LNCaP clone FGC (cell line): Measurements from ENCODE around the gene SLC45A1.
A peak's percentile ranks its signal among the peaks of the same experiment; 100 is the strongest.

ENCODE experiments used
- DNase-seq: peaks from one replicate; pipeline ENCODE4 v3.0.0-alpha.2; 2011; ENCODE audit warnings: low read depth
- H3K4me3 ChIP-seq: 2 replicates; pipeline ENCODE4 v1.5.1; 2011; ENCODE audit warnings: mild to moderate bottlenecking, low read depth, low read length, control low read depth
- TF ChIP-seq, protein P1 (sequence below): IDR thresholded peaks from 2 replicates; pipeline ENCODE4 v1.5.1; 2012; ENCODE audit warnings: mild to moderate bottlenecking; ENCODE audit not compliant: control insufficient read depth, insufficient read depth; ENCODE audit errors: extremely low read depth

SLC45A1 gene

DNA sequence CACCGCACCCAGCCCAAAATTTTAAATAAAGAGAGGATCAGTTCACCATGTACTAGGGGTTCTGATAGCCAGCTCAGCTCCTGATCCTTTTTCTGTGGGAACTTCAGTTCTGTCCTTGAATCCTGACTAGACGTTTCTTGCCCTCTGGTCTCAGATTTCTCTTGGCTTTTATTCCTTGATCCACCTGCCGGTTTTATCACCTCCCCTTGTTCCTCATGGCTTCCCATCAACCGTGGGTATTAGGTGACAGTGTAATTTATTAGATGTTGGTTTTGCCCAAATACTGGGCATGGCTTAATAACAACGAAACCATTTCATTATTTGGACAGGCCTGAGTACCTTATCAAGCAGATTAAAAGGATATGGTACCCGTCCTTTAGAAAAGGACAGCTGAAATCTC is 22.5 kb downstream of the SLC45A1 start:
- H3K4me3 ChIP-seq, result no peak overlapping the region
- no peak for DNase-seq
- TF ChIP-seq, protein P1, sequence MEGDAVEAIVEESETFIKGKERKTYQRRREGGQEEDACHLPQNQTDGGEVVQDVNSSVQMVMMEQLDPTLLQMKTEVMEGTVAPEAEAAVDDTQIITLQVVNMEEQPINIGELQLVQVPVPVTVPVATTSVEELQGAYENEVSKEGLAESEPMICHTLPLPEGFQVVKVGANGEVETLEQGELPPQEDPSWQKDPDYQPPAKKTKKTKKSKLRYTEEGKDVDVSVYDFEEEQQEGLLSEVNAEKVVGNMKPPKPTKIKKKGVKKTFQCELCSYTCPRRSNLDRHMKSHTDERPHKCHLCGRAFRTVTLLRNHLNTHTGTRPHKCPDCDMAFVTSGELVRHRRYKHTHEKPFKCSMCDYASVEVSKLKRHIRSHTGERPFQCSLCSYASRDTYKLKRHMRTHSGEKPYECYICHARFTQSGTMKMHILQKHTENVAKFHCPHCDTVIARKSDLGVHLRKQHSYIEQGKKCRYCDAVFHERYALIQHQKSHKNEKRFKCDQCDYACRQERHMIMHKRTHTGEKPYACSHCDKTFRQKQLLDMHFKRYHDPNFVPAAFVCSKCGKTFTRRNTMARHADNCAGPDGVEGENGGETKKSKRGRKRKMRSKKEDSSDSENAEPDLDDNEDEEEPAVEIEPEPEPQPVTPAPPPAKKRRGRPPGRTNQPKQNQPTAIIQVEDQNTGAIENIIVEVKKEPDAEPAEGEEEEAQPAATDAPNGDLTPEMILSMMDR, result no peak

DNA sequence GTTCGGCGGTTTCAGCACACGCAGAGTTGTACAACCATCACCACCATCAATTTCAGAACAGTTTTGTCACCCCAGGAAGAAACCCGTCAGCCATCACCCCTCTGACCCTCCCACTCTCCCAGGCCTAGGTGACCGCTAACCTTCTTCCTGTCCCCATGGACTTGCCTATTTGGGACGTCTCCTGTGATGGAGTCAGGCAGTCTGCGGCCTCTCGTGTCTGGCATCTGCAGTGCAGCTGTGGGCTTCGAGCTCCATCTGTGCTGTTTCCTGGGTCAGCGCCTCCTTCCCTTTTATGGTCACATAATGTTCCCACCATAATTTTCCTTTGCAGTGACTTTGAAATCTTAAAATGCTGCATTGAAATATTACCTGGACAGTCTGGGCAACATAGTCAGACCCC is 24.4 kb downstream of the SLC45A1 start:
- no peak overlapping the region for H3K4me3 ChIP-seq
- TF ChIP-seq, protein P1, result no peak
- no peak for DNase-seq

- DNase-seq, result no peak
- TF ChIP-seq, protein P1, result no peak
- H3K4me3 ChIP-seq, result no peak overlapping the region
These were observed 25.1 kb downstream of the SLC45A1 start for GRCh38 chr1:8343044-8343443.

- no peak overlapping the region for H3K4me3 ChIP-seq
- TF ChIP-seq, protein P1, result no peak
These were observed 25.6 kb downstream of the SLC45A1 start for GRCh38 chr1:8343464-8344001.

DNA sequence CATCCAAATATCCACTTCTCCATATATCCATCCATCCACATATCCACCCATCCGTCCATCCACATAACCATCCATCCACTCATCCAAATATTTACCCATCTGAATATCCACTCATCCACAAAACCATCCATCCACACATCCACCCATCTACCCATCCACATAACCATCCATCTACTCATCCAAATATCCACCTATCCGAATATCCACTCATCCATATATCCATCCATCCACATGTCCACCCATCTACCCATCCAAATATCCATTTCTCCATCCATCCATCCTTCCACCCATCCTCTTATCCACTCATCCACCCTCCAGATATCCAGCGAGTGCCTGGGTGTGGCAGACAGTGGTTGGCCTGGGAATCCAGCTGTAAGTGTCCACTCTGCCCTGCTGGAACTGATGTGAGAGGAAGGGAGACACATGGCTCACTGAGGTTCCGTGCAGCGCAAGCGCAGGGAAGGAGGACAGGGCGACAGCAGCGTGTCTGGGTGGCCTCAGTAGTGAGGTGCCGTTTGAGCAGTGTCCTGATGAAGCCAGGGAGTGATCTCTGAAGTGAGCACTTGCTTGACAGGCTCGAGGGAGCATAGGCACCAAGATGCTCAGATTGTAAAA is 27.1 kb downstream of the SLC45A1 start:
- TF ChIP-seq, protein P1, result no peak
- no peak for DNase-seq
- H3K4me3 ChIP-seq, result no peak overlapping the region

More at GRCh38 chr1:8343464-8344001, 25.6 kb downstream of the SLC45A1 start:
- DNase-seq, result peak; percentile 57

DNA sequence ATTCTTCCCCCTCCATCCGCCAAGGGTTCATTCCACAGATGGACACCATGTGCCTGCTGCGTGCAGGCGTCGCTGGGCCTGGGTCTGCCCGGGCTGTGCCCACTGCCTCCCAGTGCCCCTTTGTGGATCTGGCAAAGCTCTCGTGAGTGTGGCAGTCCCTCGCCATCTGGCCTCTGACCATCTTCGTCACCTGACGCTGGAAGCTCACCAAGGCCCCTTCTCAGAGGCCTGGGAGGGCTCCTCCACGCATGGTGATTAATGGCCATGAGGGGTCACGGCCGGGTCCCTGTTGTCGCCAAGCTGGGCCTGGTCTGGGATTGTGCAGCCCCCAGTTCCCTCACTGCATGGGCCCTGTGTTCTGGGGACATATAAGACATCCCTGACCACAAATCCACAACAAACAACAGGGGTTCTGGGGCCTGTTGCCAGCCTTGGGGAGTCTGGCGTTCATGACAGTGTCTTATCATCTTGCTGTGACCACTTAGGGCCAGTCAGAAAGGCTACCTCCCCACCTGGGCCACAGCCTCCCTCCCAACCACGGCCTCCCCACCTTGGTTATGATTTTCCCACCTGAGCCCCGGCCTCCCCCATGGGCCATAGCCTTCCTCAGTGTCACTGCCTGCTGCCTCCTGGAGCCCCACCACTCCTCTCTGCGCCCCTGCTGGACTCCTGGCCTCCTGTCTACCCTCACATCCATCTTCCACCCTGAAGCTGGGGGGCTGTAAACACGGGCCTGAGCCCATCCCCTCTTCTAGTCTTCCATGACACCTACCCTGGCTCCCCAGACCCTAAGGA is 27.9 kb downstream of the SLC45A1 start:
- H3K4me3 ChIP-seq, result no peak overlapping the region
- no peak for DNase-seq
- TF ChIP-seq, protein P1, result no peak
